ENCODE measurements around the gene CCNF.

DNA sequence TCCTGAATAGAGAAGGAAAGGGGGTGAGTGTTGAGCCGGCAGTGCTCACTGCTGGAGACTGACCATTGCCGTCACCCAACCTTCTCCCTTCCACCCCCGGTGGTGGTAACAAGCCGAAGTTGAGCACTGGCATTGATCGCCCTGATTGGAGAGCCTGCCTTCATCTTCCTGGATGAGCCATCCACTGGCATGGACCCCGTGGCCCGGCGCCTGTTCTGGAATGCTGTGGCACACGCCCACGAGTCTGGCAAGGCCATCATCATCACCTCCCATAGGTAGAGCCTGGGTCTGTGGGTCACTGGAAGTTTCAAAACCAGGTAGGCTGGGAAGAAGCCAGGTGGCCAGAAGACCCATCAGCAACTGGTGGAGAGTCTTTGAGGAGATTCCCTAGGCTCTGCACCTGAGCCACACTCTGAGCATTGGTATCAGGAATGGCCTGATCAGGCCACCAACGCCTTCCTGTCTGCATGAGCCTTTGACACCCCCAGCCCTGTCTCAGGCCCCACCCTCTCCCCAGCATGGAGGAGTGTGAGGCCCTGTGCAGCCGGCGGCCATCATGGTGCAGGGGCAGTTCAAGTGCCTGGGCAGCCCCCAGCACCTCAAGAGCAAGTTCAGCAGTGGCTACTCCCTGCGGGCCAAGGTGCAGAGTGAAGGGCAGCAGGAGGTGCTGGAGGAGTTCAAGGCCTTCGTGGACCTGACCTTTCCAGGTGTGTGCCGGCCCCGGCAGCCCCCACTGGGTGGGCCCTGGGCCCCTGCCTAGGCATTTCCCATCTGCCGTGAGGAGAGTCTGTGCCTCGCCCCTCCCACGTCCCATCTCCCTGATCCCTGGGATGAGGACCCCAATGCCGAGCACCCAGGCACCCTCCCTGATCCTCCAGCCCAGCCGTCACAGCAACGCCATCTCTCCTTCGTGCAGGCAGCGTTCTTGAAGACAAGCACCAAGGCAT is 4.9 kb upstream of the CCNF start:
- TF ChIP-seq, protein P1, sequence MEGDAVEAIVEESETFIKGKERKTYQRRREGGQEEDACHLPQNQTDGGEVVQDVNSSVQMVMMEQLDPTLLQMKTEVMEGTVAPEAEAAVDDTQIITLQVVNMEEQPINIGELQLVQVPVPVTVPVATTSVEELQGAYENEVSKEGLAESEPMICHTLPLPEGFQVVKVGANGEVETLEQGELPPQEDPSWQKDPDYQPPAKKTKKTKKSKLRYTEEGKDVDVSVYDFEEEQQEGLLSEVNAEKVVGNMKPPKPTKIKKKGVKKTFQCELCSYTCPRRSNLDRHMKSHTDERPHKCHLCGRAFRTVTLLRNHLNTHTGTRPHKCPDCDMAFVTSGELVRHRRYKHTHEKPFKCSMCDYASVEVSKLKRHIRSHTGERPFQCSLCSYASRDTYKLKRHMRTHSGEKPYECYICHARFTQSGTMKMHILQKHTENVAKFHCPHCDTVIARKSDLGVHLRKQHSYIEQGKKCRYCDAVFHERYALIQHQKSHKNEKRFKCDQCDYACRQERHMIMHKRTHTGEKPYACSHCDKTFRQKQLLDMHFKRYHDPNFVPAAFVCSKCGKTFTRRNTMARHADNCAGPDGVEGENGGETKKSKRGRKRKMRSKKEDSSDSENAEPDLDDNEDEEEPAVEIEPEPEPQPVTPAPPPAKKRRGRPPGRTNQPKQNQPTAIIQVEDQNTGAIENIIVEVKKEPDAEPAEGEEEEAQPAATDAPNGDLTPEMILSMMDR (IDR thresholded peaks at IDR 0.05 in 2 of 3, conservative IDR thresholded peaks at IDR 0.05 in 1 of 3; ENCODE audit: insufficient read depth in 2 of 3, low read depth in 1 of 3, low read length in 3 of 3), result no peak
- no peak for TF ChIP-seq SREBF2 (CRISPR knock-in tag; IDR thresholded peaks at IDR 0.05)
- TF ChIP-seq SNRNP70 (optimal IDR thresholded peaks at IDR 0.05; ENCODE audit: low read depth, low read length), result no peak
- TF ChIP-seq TRIM28 (IDR thresholded peaks at IDR 0.05), result no peak
- no peak for TF ChIP-seq GTF2F1 (IDR thresholded peaks at IDR 0.05; ENCODE audit: low read depth, low read length)
- TF ChIP-seq NFATC3 (IDR thresholded peaks at IDR 0.05), result no peak
- no peak for TF ChIP-seq EP300 (IDR thresholded peaks at IDR 0.05; ENCODE audit: low read length)
- TF ChIP-seq, protein P2, sequence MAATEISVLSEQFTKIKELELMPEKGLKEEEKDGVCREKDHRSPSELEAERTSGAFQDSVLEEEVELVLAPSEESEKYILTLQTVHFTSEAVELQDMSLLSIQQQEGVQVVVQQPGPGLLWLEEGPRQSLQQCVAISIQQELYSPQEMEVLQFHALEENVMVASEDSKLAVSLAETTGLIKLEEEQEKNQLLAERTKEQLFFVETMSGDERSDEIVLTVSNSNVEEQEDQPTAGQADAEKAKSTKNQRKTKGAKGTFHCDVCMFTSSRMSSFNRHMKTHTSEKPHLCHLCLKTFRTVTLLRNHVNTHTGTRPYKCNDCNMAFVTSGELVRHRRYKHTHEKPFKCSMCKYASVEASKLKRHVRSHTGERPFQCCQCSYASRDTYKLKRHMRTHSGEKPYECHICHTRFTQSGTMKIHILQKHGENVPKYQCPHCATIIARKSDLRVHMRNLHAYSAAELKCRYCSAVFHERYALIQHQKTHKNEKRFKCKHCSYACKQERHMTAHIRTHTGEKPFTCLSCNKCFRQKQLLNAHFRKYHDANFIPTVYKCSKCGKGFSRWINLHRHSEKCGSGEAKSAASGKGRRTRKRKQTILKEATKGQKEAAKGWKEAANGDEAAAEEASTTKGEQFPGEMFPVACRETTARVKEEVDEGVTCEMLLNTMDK (IDR thresholded peaks at IDR 0.05; ENCODE audit: borderline replicate concordance, insufficient read depth, low read depth, low read length, poor library complexity, severe bottlenecking), result no peak
- TF ChIP-seq POLR2A (conservative IDR thresholded peaks at IDR 0.05), result no peak
- TF ChIP-seq MAFF (IDR thresholded peaks at IDR 0.05; ENCODE audit: low read length), result no peak
- TF ChIP-seq ELF4 (CRISPR knock-in tag; IDR thresholded peaks at IDR 0.05), result no peak
- no peak for TF ChIP-seq MED1 (CRISPR knock-in tag; IDR thresholded peaks at IDR 0.05; ENCODE audit: borderline replicate concordance)
- no peak for TF ChIP-seq ZNF175 (CRISPR knock-in tag; IDR thresholded peaks at IDR 0.05; ENCODE audit: low read depth)
- TF ChIP-seq KDM4B (IDR thresholded peaks at IDR 0.05; ENCODE audit: borderline replicate concordance in 2 of 2, low read depth in 1 of 2), result no peak

Measured in K562 (cell line).